Right cardiac atrium (tissue), 5 donors: ENCODE results near the gene PYROXD2. TPM values are rescaled to one million over a fixed set of nuclear protein-coding genes. Genes with fewer than 3 reads are reported as not detected.
A peak's percentile ranks its signal among the peaks of the same experiment; 100 is the strongest.

Experiments used
- ATAC-seq, 2 donors: fragments of 200-7000 bp; cut with Tn5 transposase; one replicate each; pipeline versions ENCODE4 v1.8.0 to v1.9.1; 2020; ENCODE audit warnings: moderate library complexity in 2 of 2, mild to moderate bottlenecking in 1 of 2
- DNase-seq, 3 donors: peaks; one replicate each; pipeline ENCODE4 v3.0.0-alpha.2; 2020
- H3K27ac ChIP-seq: one replicate; pipeline ENCODE4 v1.5.1; 2013; ENCODE audit warnings: mild to moderate bottlenecking, low read length, control low read depth, moderate library complexity
- H3K27me3 ChIP-seq: one replicate; pipeline ENCODE4 v1.6.1; 2013; ENCODE audit not compliant: control insufficient read depth, insufficient read depth
- H3K4me1 ChIP-seq: one replicate; pipeline ENCODE4 v1.6.1; 2013; ENCODE audit warnings: low read length; ENCODE audit not compliant: control insufficient read depth, insufficient read depth
- H3K4me3 ChIP-seq: one replicate; pipeline ENCODE4 v1.5.1; 2013; ENCODE audit warnings: low read length, control low read depth
- H3K9me3 ChIP-seq: one replicate; pipeline ENCODE4 v1.6.1; 2013; ENCODE audit warnings: low read length; ENCODE audit not compliant: control insufficient read depth
- WGBS: extraction: QIAGEN DNeasy Blood & Tissue Kit; methylation state at CpG from one replicate; pipeline ENCODE4 v1.1.7; 2013; 5-methylcytosine and 5-hydroxymethylcytosine counted together
- intact Hi-C, 4 donors: fragments of 100-400 bp; cut with DNase I; formaldehyde crosslinking; loops; one replicate each; pipeline versions ENCODE4 v1.11.0 to v1.14.0; 2022 to 2023
- polyA plus RNA-seq: library from polyadenylated mRNA; stranded (reverse); fragments of 200-250 nt; gene quantifications from one replicate; pipeline ENCODE4 v1.2.3, GENCODE V29; 2013
- total RNA-seq, 4 donors: library from RNA; stranded (reverse); fragmentation: NEBNext Ultra II Directional; extraction: Animal tissue kit (Norgen Biotek cat#: 25700); gene quantifications; one replicate each; pipeline ENCODE4 v1.2.1, GENCODE V29; 2021
- donor health status: healthy with polysubstance abuse.
- donor health status: DM: no; HTN: yes; CAD: no.
- donor health status: DM: no; HTN: no; CAD: no.
- donor health status: DM: no; HTN: yes; CAD: no; lungs with severe emphysema.
- donor health status: DM: yes; HTN: yes; CAD: no.

The PYROXD2 gene
- total and polyA plus RNA-seq, 5 donors, result 5.3 to 10.8 (median 7.9) TPM

DNA sequence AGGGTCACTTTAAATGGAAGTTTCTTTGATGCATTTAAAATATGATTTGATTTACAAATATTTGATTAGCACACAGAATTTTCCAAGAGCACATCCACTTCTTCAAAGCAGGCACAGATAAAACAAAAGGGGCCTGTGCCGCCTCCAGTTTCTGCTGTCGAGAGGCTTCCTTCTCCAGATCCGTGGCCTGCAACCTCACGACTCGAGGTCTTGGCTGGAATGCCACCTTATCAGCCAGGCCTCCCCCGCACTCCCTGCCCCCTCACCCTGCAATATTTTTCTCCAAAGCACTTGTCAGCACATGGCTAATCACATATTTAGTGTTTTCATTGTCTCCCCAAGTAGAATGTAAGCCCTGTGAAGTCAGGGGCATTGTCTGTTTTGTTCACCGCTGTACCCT is 12.5 kb downstream of the PYROXD2 start:
- Histone ChIP-seq H3K27ac (no peak overlapping the region), H3K9me3 (no peaks in the 10 kb centered on the region), H3K27me3 (no peaks in the 10 kb centered on the region), H3K4me1 (no peaks in the 10 kb centered on the region), H3K4me3 (no peak overlapping the region)
- DNase-seq, result no peak
- 40% methylated on average over 7 of the region's 7 CpGs for WGBS
- ATAC-seq, result no peak
- intact Hi-C loops, result no loop called here

GRCh38 chr10:98400482-98400881 is 14.5 kb downstream of the PYROXD2 start:
- no peak overlapping the region for H3K4me3 ChIP-seq
- no peaks in the 10 kb centered on the region for H3K27me3 ChIP-seq
- 93% methylated on average over 2 of the region's 2 CpGs for WGBS
- DNase-seq, result no peak
- ATAC-seq, result no peak
- no peaks in the 10 kb centered on the region for H3K4me1 ChIP-seq
- H3K27ac ChIP-seq, result no peak overlapping the region
- H3K9me3 ChIP-seq, result no peaks in the 10 kb centered on the region
- intact Hi-C loops, result no loop called here

GRCh38 chr10:98399784-98400183 is 15.2 kb downstream of the PYROXD2 start:
- ATAC-seq (no peak), DNase-seq (no peak)
- Histone ChIP-seq H3K9me3 (no peaks in the 10 kb centered on the region), H3K4me1 (no peaks in the 10 kb centered on the region), H3K4me3 (no peak overlapping the region), H3K27ac (no peak overlapping the region), H3K27me3 (no peaks in the 10 kb centered on the region)
- intact Hi-C loops, result no loop called here
- WGBS, result 96% methylated on average over 9 of the region's 9 CpGs

- Histone ChIP-seq H3K27ac (no peak overlapping the region), H3K4me3 (no peak overlapping the region), H3K4me1 (no peaks in the 10 kb centered on the region), H3K9me3 (no peaks in the 10 kb centered on the region), H3K27me3 (no peaks in the 10 kb centered on the region)
- DNase-seq, result no peak
- no peak for ATAC-seq
- 92% methylated on average over 9 of the region's 9 CpGs for WGBS
- intact Hi-C loops, result no loop called here
Observed at GRCh38 chr10:98397089-98397600, 17.8 kb downstream of the PYROXD2 start.

GRCh38 chr10:98396096-98397063 is 18.6 kb downstream of the PYROXD2 start:
- DNase-seq, result no peak
- H3K9me3 ChIP-seq, result no peaks in the 10 kb centered on the region
- H3K27ac ChIP-seq, result no peak overlapping the region
- H3K27me3 ChIP-seq, result no peaks in the 10 kb centered on the region
- no peak for ATAC-seq
- intact Hi-C loops, result no loop called here
- H3K4me3 ChIP-seq, result no peak overlapping the region
- 94% methylated on average over 6 of the region's 6 CpGs for WGBS
- H3K4me1 ChIP-seq, result no peaks in the 10 kb centered on the region

DNA sequence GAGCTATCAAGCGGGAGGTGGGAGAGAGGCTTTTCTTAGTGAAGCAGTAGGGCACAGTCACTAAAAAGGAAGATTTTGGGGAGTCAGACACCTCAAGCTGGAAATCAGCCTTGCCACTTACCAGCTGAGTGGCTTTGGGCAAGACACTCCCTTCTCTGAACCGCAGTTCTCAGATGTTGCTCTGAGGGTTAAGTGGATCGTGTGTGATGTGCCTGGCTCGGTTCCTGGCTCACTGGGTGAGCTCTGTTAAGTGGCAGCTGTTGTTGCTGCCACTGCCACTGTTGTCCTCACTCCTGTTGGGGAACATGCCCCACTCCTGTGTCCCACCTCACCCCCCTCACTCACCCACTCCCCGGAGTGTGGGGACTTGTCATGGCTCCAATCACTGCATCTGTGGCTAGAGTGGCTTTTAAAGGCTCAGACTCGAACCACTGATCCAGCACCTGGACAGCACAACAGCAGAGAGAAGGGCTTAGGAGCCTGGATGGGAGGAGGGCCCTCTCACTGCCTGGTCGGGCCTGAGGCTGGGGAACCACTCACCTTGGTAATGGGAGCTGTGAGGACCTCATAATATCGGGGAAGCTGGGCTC is 20.0 kb downstream of the PYROXD2 start:
- no peak overlapping the region for H3K27ac ChIP-seq
- ATAC-seq (no peak), DNase-seq (no peak)
- H3K27me3 ChIP-seq, result no peaks in the 10 kb centered on the region
- WGBS, result 76% methylated on average over 8 of the region's 8 CpGs
- H3K4me3 ChIP-seq, result no peak overlapping the region
- no peaks in the 10 kb centered on the region for H3K4me1 ChIP-seq
- H3K9me3 ChIP-seq, result no peaks in the 10 kb centered on the region
- intact Hi-C loops, result no loop called here

DNA sequence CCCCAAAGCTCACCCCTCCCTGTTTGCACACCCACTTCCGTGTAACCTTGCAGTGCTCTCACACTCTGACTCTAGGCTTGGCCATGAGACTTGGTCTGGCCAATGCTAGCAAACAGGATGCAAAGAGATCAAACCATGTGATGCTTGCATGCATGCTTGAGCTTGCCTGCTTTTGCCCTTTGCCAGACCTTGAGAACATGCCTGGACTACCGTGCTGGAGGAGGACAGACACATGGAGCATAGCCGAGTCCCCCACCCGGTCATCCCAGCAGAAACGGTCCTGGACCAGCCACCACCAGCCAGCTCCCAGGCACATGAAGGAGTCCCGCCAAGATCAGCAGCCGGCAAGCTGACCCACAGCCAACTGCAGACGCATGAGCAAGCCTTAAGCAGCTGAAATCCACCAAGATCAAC is 23.4 kb downstream of the PYROXD2 start:
- Histone ChIP-seq H3K4me1 (no peaks in the 10 kb centered on the region), H3K27ac (no peak overlapping the region), H3K9me3 (no peaks in the 10 kb centered on the region), H3K4me3 (no peak overlapping the region), H3K27me3 (no peaks in the 10 kb centered on the region)
- intact Hi-C loops, result no loop called here
- WGBS, result 54% methylated on average over 8 of the region's 8 CpGs
- ATAC-seq (peak; percentile 64 to 81), DNase-seq (peak; percentile 79 to 90 (median 88))

DNA sequence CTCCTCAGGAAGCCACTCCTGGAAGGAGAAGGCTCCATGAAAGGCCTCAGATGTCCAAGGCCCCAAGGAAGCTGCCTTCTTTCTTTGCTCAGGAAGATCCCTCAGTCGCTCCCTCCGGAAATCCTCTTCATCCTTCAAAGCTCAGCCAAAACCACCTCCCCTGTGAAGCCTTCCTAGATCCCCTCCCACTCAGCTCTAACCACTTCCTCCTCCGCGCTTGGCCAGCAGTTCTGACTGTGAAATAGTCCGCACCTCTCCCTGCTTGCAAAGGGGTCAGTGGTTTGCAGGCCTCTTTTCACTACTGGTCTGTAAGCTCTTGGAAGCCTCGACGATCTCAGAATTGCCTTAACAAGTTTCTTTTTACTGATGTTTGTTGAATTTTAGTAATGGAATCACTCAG is 23.9 kb downstream of the PYROXD2 start:
- no peaks in the 10 kb centered on the region for H3K9me3 ChIP-seq
- DNase-seq (no peak), ATAC-seq (no peak)
- no peak overlapping the region for H3K27ac ChIP-seq
- no peak overlapping the region for H3K4me3 ChIP-seq
- WGBS, result 74% methylated on average over 7 of the region's 7 CpGs
- H3K27me3 ChIP-seq, result no peaks in the 10 kb centered on the region
- intact Hi-C loops, result no loop called here
- no peaks in the 10 kb centered on the region for H3K4me1 ChIP-seq

DNA sequence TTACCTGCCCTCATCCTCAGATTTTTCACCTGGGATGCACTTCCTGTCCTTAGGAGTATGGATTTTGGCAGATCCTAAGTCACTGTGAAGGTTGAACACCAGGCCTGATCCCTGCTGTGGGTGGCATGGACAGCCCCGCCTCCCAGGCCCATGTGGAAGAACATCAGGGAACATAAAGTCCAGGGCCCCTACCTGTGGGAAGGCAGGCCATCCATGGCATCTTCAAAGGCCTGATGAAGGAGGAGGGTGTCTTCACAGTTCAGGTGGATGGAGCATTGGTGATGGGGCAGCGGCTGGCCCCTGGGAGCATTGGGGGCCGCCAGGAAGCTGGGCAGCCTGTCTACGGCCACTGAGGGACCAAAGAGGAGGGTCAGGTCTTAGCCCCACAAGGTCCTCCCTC is 24.6 kb downstream of the PYROXD2 start:
- Histone ChIP-seq H3K27me3 (no peaks in the 10 kb centered on the region), H3K9me3 (no peaks in the 10 kb centered on the region), H3K4me1 (no peaks in the 10 kb centered on the region), H3K4me3 (no peak overlapping the region), H3K27ac (no peak overlapping the region)
- ATAC-seq (no peak), DNase-seq (no peak)
- intact Hi-C loops, result no loop called here
- 100% methylated on average over 4 of the region's 4 CpGs for WGBS

DNA sequence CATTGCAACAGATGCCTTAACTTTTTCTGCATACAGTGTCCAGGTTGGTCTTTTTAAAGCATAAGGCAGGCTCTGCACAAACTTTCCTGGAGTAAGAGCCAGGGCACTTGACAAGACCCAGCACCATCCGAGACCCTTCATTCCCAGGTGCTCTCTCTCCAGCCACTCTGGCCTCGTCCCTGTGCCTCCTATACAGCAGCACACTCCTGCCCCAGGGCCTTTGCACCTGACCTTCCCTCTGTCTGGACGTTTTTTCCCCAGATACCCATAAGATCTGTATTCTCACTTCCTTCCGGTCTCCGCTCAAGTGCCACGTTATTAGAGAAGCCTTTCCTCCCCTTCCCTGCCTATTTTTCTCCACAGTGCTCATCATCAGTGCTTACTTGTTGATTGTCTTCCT is 25.6 kb downstream of the PYROXD2 start:
- WGBS, result 85% methylated on average over 6 of the region's 6 CpGs
- Histone ChIP-seq H3K4me3 (no peak overlapping the region), H3K27ac (no peak overlapping the region), H3K4me1 (no peaks in the 10 kb centered on the region), H3K9me3 (no peaks in the 10 kb centered on the region), H3K27me3 (no peaks in the 10 kb centered on the region)
- DNase-seq (no peak), ATAC-seq (no peak)
- intact Hi-C loops, result no loop called here

GRCh38 chr10:98388101-98388655 is 26.8 kb downstream of the PYROXD2 start:
- Histone ChIP-seq H3K4me3 (no peak overlapping the region), H3K4me1 (no peaks in the 10 kb centered on the region), H3K27ac (no peak overlapping the region), H3K27me3 (no peaks in the 10 kb centered on the region), H3K9me3 (no peaks in the 10 kb centered on the region)
- DNase-seq (no peak), ATAC-seq (no peak)
- intact Hi-C loops, result no loop called here
- 93% methylated on average over 13 of the region's 13 CpGs for WGBS
